SU-DHL-6 (cell line): ENCODE measurements around the gene PPM1B.

Experiments used
- H2AFZ ChIP-seq: fragments of 200-600 bp; sonication (generic); 2 replicates; pipeline ENCODE4 v1.6.1; 2014; ENCODE audit warnings: low read depth, mild to moderate bottlenecking, moderate library complexity, mixed read lengths, antibody characterized with exemption, low read length; ENCODE audit not compliant: severe bottlenecking
- H3F3A ChIP-seq: fragments of 200-600 bp; shearing (Covaris generic); 2 replicates; pipeline ENCODE4 v1.6.0; 2016; ENCODE audit warnings: antibody characterized with exemption, mild to moderate bottlenecking; ENCODE audit not compliant: insufficient read depth
- H3K27ac ChIP-seq: fragments of 200-600 bp; sonication (generic); 2 replicates; pipeline ENCODE4 v1.5.1; 2016; ENCODE audit warnings: low read depth, mild to moderate bottlenecking, low read length, moderate library complexity, mixed read lengths
- H3K27me3 ChIP-seq: fragments of 200-600 bp; sonication (generic), shearing (Covaris generic); 2 replicates; pipeline ENCODE4 v1.6.0; 2014; ENCODE audit warnings: mild to moderate bottlenecking, low read length
- H3K36me3 ChIP-seq: fragments of 200-600 bp; sonication (generic); 2 replicates; pipeline ENCODE4 v1.6.1; 2014; ENCODE audit warnings: mild to moderate bottlenecking, low read length, mixed read lengths
- H3K4me2 ChIP-seq: fragments of 300-600, 200-600 bp; shearing (Covaris generic), sonication (generic); 2 replicates; pipeline ENCODE4 v1.6.0; 2014; ENCODE audit warnings: low read length, low read depth, mild to moderate bottlenecking; ENCODE audit not compliant: poor library complexity, severe bottlenecking
- H3K4me3 ChIP-seq: fragments of 200-600 bp; sonication (generic); 2 replicates; pipeline ENCODE4 v1.5.1; 2014; ENCODE audit warnings: antibody characterized with exemption, low read length, mild to moderate bottlenecking, mixed read lengths; ENCODE audit not compliant: insufficient read depth, poor library complexity, severe bottlenecking
- H3K79me2 ChIP-seq: fragments of 200-600 bp; sonication (generic); 2 replicates; pipeline ENCODE4 v1.6.1; 2014; ENCODE audit warnings: mild to moderate bottlenecking, low read length, moderate library complexity; ENCODE audit not compliant: insufficient read depth
- H3K9ac ChIP-seq: fragments of 200-600 bp; sonication (generic); 2 replicates; pipeline ENCODE4 v1.7.0; 2014; ENCODE audit warnings: mild to moderate bottlenecking, low read length
- H3K9me2 ChIP-seq: fragments of 200-600 bp; sonication (generic); replicated peaks from 2 replicates; pipeline ENCODE4 v1.6.1; 2014; ENCODE audit warnings: low read length; ENCODE audit not compliant: insufficient read depth
- H3K9me3 ChIP-seq: fragments of 200-600 bp; sonication (generic); 2 replicates; pipeline ENCODE4 v1.6.1; 2014; ENCODE audit warnings: low read length, mixed read lengths; ENCODE audit not compliant: insufficient read depth
- H4K20me1 ChIP-seq: fragments of 200-600 bp; sonication (generic); 2 replicates; pipeline ENCODE4 v1.6.1; 2014; ENCODE audit warnings: low read depth, mild to moderate bottlenecking, antibody characterized with exemption, low read length, moderate library complexity, mixed read lengths
- EZH2phosphoT487 ChIP-seq: fragments of 200-600 bp; sonication (generic), shearing (Covaris generic); conservative IDR thresholded peaks from 2 replicates; pipeline ENCODE4 v1.6.1; 2018; ENCODE audit warnings: mild to moderate bottlenecking, antibody characterized with exemption, low read length, moderate library complexity, mixed read lengths
- TF ChIP-seq, protein P1 (sequence below): fragments of 200-600 bp; sonication (generic); IDR thresholded peaks from one replicate; pipeline ENCODE4 v1.5.1; 2017; ENCODE audit warnings: antibody characterized with exemption, mild to moderate bottlenecking, low read length, moderate library complexity; ENCODE audit not compliant: insufficient read depth, poor library complexity, severe bottlenecking

The PPM1B gene

DNA sequence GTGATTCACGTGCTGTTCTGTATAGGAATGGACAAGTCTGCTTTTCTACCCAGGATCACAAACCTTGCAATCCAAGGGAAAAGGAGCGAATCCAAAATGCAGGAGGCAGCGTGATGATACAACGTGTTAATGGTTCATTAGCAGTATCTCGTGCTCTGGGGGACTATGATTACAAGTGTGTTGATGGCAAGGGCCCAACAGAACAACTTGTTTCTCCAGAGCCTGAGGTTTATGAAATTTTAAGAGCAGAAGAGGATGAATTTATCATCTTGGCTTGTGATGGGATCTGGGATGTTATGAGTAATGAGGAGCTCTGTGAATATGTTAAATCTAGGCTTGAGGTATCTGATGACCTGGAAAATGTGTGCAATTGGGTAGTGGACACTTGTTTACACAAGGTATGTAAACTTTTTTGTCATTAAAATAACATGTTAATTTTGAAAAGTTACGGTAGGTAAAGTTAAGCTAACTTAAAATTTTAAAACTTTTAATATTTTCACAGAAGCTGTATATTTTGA is 33.0 kb downstream of the PPM1B start:
- Histone ChIP-seq H3K9me3 (no peaks in the 10 kb centered on the region), H3K27me3 (no peaks in the 10 kb centered on the region), H4K20me1 (no peaks in the 10 kb centered on the region), H2AFZ (no peak overlapping the region), H3K36me3 (peaks cover 31% of the 10 kb centered on the region; the same call in 1 of the 2 replicates), H3K9me2 (no peaks in the 10 kb centered on the region), H3F3A (no peaks in the 10 kb centered on the region), H3K27ac (no peak overlapping the region), H3K4me3 (no peak overlapping the region), H3K79me2 (peaks cover 99% of the 10 kb centered on the region), H3K4me2 (no peak overlapping the region), H3K9ac (no peak overlapping the region)
- TF ChIP-seq, protein P1, sequence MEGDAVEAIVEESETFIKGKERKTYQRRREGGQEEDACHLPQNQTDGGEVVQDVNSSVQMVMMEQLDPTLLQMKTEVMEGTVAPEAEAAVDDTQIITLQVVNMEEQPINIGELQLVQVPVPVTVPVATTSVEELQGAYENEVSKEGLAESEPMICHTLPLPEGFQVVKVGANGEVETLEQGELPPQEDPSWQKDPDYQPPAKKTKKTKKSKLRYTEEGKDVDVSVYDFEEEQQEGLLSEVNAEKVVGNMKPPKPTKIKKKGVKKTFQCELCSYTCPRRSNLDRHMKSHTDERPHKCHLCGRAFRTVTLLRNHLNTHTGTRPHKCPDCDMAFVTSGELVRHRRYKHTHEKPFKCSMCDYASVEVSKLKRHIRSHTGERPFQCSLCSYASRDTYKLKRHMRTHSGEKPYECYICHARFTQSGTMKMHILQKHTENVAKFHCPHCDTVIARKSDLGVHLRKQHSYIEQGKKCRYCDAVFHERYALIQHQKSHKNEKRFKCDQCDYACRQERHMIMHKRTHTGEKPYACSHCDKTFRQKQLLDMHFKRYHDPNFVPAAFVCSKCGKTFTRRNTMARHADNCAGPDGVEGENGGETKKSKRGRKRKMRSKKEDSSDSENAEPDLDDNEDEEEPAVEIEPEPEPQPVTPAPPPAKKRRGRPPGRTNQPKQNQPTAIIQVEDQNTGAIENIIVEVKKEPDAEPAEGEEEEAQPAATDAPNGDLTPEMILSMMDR = no peak
- no peak for TF ChIP-seq EZH2phosphoT487

DNA sequence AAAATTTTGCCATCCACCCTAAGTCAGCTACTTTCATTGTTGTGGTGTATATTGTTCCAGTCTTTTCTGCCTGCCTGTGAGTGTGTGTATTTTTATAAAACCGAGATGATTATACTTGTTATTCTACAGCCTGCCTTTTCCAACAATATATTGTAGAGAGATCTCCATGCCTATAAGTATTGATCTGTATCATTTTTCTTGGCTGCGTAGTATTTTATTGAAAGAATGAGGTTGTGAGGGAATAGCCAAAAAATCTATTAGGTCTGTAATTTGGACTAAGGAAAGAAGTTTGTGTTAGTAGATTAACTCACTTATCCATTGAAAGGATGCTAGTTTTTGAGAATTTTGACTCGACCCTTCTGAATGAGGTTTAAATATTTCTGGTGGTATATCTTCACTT is 34.9 kb downstream of the PPM1B start:
- TF ChIP-seq EZH2phosphoT487 = no peak
- TF ChIP-seq, protein P1 = no peak
- Histone ChIP-seq H2AFZ (no peak overlapping the region), H3F3A (no peaks in the 10 kb centered on the region), H3K27ac (no peak overlapping the region), H3K9ac (no peak overlapping the region), H3K4me3 (no peak overlapping the region), H3K27me3 (no peaks in the 10 kb centered on the region), H3K4me2 (no peak overlapping the region), H3K9me3 (no peaks in the 10 kb centered on the region), H3K9me2 (no peaks in the 10 kb centered on the region), H3K36me3 (peaks cover 31% of the 10 kb centered on the region; the same call in 1 of the 2 replicates), H3K79me2 (peaks cover 97% of the 10 kb centered on the region), H4K20me1 (no peaks in the 10 kb centered on the region)

DNA sequence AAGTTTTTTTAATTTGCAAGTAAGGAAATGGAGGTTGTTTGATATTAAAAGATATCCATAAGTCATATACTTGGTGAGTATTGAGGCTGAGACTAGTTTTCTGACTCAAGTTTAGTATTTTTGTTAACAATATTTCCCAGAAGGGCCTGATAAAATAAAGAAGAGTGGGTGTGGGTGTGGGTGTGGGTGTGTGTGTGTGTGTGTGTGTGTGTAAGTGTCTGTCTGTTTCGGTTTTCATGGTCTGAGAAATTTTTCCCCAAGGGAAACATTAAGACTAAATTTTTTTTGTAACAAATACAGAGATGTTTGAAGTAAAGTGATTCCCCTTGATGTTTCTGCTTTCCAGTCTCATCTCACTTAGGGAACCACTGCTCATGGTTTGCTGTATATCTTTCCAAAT is 36.5 kb downstream of the PPM1B start:
- Histone ChIP-seq H2AFZ (no peak overlapping the region), H3K79me2 (peaks cover 88% of the 10 kb centered on the region), H3K27ac (no peak overlapping the region), H3K9me2 (no peaks in the 10 kb centered on the region), H4K20me1 (no peaks in the 10 kb centered on the region), H3K9ac (no peak overlapping the region), H3K36me3 (peaks cover 31% of the 10 kb centered on the region; the same call in 1 of the 2 replicates), H3K4me2 (no peak overlapping the region), H3K9me3 (no peaks in the 10 kb centered on the region), H3F3A (no peaks in the 10 kb centered on the region), H3K4me3 (no peak overlapping the region), H3K27me3 (no peaks in the 10 kb centered on the region)
- no peak for TF ChIP-seq EZH2phosphoT487
- TF ChIP-seq, protein P1 = no peak
